HG02840 (cell line): Measurements from ENCODE around the gene ITIH3.

Experiments used
- ATAC-seq: cut with Tn5 transposase; IDR thresholded peaks from one replicate; pipeline ENCODE4 v1.9.1; 2021; ENCODE audit warnings: mild to moderate bottlenecking, moderate library complexity, moderate number of reproducible peaks; ENCODE audit not compliant: unreplicated experiment, low FRiP score

The ITIH3 gene

DNA sequence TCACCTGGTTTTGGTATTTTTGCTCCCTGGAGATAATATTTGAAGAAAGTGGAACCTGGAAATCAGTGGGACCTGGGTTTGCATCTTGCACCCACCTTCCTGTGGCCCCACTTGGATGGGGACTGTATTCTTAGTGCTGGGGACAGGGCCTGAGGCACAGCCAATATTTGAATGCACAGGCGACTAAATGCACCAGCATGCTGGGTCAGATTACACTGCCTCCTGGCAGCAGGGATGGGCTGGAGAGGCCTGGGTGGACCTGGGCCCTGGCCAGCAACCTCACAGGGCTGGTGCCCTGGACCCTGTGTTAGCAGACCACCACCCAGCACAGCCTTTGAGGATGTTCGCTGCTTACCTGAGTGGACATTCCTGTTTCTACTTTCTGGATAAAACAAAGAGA is 25.3 kb downstream of the ITIH3 start:
- ATAC-seq, result no peak

DNA sequence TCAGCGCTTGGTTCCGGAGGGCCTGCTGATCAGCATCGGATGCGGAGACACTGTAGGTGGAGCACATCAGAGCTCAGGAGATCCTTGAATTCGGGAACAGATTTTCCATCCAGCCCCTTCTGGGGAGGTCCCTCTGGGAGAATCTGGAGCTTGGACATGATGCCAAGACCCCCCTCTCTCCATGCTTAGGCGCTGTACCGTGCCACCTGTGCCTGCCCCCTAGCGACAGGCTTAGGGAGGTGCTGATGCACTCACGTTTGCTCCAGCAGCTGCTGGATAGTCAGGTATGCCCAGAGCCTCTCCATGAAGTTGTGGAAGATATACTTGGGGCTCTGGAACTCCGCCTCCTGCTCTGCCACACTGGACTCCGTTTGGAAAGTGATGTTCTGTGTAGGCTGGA is 26.1 kb downstream of the ITIH3 start:
- ATAC-seq, result no peak

DNA sequence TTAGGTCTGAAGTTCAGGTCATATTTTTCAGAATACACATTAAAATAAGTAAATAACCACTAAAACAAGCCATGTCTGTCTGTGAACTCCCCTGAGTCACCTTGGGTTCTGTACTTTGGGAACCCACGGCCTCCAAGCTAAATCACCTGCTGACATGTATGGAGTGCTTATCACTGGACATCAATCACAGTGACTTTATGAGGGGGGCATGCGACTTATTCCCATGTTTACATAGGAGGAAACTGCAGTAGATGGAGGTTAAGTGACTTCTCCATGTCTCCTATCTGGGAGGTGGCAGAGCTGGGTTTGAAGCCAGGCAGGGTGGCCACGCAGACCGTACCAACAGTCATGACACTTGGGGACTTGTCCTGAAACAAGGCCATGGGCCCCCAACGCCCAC is 27.8 kb downstream of the ITIH3 start:
- ATAC-seq, result no peak

DNA sequence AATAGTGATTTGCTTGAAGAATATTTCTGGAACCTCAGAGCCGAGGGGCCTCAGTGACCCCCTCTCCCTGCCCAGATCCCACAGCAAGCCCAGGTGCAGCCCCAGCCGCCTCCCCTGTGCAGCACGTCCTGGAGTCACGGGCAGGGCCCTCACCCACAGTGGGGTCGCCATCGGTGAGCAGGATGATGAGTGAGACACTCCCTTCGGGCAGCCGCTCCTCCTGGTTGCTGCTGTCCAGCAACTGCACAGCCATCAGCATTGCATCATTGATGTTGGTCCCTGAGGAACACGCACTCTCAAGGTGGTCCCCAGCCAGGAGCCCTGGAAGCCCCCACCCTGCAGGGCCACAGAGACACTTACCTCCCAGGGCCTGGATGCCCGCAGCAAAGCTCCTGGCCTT is 29.4 kb downstream of the ITIH3 start:
- ATAC-seq, result no peak

DNA sequence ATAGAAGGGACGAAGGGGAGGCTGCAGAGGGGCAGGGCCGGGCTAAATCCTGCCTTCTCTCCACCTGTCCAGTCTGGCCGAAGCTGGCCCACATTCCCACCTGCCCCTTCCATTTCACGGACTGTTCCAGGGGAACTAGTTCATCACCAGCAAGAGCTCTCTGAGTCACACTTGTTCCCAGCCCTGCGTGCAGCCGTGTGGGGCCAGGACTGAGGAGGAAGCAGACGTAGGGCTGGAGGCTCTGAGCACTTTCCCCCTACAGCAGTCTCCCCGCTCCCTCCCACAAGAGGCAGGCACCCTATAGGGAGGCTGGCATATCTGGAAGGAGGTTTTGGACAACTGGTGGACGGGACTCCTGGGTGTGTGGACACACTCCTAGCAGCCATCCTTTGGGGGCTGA is 32.8 kb downstream of the ITIH3 start:
- ATAC-seq, result no peak

DNA sequence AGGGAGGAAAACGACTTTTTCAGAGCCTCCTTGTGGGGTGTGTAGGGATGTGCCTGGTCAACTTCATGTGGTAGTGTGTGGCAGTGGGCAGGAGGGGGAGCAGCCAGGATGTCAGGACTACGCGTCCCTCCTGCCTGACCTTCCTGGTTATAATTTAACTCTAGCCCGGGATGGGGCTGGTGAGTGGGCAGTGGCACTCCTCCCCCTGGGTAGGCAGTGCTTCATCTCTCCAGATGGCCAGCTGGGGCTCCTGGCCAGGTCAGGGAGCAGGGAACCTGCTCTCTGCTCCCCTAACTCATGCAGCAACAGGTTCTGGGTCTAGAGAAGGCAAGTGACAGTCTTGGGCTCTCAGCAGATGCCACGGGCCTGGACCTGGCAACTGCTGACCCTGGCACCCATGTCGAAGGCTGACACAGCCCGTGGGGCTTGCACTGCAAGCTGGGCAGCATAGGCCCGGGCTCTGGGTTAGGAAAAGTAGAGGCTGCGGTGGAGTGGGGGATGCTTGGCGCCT is 33.3 kb downstream of the ITIH3 start:
- no peak for ATAC-seq

DNA sequence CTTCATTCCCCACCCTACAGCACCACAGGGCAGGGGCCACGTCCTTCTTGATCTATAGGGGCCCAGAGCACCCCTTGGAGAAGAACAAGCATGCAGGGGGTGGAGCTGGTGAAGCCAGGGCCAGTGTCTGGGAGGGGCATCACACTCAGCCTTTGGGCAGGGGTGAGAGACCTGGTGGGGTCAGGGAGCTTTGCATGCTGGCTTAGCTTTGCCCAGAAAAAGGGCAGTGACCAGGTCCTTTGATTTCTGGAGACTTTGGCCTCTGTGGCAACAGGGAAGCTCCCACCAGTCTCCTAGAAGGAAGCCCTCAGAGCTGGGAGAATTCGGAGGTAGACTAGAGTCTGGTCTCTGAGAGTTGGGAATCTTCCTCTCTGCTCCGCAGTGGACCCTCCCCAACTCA is 34.9 kb downstream of the ITIH3 start:
- no peak for ATAC-seq

DNA sequence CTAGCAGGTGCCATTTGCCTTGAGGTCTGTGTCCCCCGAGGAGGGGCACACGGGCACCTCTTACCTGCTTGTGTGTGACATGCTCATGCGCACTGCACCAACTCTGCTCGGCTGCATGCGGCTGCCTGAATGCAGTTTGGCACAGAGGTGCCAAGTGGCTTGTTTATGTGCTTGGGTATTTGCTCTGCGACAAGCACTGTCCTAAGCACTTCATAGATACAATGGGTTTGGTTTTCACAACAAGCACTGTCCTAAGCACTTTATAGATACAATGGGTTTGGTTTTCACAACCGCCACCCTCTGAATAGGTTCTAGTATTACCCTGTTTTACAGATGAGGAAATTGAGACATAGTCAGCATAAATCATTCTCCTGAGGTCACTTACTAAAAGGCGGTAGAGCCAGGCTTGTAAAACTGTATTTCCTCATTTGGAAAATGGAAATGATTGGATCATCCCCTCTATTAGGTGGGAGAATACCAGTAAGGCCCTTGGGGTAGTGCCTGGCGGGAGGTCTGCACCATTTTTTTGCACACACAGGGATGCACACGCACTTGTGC is 35.4 kb downstream of the ITIH3 start:
- no peak for ATAC-seq

DNA sequence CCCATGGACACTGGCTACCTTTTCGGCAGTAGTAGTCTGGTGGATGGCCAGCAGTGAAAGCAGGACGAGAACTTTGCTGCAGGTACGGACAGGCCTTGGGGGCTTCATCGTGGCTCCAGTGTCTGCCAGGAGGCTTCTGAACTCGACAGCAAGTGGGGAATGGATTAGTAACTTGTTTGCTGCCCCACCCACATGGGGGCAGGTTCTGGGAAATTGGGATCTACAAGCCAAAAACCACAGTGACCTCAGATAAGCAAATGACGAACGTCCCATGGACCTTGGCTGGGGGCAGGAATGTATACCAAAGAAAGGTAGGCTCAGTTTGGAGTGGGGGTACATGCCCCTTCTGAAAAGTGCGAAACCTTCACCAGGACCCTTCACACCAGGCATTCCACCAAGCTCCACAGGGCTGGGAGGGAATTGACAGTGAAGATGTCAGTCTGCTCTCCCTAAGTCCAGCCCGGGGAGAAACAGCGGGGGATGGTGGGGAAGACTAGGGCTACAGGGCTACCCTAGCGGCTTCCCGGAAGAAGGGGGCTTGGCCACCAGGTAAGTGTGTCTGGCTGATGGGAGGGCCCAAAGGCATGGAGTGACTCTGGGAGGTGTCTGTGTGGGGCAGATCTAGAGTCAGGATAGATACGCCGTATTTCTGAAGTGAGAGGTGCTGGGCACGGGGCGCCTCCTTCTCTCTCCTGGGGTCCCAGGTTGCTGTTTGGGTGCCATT is 36.1 kb downstream of the ITIH3 start, which contains the start of gene ITIH4:
ITIH4 (minus strand) TSS at position 138 of the 724 bp plus-strand sequence; CDS start at position 108, 30 bp downstream.
- ATAC-seq, result no peak

DNA sequence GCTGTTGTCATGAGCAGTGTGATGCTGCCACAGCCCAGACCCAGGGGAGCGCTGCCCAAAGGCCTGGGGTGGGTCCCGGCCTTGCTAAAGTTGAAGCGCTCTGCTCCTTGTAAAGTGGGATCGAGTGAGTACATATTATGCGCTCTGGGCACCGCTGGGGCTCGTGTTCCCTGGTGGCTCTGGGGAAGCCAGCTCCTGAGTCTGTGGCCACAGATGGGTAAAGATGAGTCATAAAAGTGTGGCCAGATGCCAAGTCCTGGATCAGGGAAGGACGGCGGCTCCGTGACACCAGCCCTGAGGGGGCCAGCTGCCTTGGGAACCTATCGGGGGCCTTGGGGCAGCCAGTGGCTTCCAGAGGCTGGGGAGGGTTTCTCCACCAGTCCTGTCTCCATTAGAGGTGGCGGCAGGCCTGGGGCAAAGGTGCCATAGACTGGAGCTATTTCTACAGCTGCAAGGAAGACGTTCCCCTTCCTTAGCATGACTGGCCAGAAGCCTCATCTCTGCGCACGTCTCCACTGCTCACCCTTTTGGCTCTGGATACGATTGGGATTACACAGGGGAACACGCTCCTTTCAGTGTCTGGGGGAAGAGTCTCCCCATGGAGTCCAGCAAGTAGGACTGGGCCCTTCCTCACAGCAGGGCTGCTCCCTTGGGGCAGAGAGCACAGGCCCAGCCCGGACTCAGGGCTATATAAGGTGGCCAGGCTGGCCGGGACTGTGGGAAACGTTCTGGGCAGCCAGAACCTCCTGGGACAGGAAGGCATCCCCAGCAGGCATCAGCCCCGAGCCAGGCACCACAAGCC is 37.1 kb downstream of the ITIH3 start:
- ATAC-seq, result no peak

DNA sequence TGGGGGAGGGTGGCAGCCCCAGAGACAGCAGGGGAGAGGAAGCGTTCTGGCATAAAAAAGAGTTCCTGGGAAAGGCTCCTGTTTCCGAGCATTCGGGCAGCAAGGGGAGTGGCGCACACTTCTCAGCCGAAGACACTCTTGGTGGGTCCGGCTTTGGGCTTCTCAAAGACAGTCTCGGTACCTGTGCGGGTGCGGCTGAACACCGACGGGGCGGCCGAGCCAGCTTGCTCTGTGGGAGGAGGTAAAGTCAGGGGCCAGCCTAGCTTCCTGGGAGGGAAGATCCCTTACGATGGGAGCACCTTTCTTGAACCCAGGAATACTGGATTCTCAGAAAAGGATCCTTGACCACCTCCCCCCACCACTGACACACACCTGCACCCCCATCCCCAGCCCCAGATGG is 38.6 kb downstream of the ITIH3 start:
- ATAC-seq, result no peak

DNA sequence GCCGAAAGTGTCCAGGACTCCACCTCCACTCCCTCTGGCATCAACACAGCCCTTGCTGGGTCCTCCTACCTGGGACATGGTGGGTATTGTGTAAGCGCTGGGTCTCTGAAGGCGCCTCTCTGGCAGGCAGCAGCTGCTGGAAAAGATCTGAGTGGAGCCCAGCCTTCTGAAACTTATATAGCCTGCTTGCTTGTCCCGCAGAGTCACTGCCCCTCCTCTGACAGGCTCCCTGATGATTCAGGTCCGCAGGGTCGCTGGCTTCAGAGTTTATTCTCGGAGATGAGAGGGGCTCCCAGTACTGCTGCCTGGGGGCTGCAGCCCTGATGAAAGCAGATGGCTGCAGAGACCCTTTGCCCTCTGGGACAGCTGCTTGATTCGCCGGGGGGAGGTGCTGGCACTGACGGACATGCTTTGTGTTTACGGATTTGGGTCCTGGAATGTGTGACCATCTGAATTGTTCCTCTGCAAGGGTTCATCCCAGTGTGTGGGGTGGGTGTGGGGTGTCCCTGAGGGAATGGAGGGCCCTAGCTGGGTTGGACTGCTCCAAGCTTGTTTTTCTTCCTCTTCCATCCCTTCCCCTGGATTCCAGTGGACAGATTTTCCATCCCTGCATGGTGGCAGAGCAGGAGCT is 40.4 kb downstream of the ITIH3 start, which contains the start of gene MUSTN1:
MUSTN1 (minus strand) TSS at position 149 of the 631 bp plus-strand sequence; CDS start at position 78, 71 bp downstream.
- ATAC-seq, result no peak

DNA sequence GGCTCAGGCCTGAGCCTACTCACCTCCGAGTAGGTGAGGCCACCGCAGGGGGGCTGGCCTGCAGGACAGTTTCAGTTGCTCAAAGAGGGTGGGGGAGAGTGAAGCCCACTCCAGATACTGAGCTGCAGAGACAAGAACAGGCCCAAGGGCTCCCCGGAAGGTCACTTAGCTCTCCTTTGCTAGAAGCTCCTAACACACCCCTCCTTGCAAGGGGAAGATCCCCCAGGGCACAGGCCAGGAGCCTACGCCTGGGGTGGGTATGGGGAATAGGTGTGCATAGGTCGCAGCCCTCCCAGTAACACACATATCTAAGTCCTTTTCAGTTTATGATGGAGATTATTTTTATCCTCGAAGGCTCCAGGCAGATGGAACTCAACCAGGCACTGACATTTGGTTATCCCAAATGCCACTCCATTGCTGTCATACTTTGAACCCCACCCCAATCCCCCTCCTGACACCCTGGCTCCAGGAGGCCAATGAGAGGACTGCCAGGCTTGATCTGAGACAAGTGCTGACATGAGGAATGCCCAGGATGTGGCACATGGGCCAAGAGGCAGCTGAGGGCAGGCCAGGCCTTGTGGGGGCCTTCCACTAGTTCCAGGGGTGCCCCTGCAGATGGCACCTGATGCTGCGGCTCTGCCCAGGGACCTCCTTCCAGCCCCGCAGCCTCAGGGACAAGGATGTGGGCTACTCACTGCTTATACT is 41.3 kb downstream of the ITIH3 start:
- ATAC-seq, result no peak

DNA sequence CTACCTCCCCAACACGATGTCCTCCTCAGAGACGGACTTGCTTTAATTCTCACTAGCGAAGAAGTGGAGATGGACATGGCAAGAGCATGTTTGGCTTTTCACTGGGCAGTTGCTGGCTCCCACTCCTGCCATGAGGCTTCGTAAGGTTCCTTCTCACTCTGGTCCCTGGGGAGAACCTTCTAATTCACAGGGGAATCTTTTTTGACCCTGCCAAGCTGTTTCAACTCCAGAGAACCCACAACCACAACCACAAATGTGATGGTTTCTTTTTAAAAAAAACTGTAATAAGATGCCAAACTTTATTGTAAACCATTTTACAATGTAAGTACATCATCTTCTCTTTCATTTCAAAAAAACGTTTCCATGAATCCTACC is 41.9 kb downstream of the ITIH3 start:
- no peak for ATAC-seq

DNA sequence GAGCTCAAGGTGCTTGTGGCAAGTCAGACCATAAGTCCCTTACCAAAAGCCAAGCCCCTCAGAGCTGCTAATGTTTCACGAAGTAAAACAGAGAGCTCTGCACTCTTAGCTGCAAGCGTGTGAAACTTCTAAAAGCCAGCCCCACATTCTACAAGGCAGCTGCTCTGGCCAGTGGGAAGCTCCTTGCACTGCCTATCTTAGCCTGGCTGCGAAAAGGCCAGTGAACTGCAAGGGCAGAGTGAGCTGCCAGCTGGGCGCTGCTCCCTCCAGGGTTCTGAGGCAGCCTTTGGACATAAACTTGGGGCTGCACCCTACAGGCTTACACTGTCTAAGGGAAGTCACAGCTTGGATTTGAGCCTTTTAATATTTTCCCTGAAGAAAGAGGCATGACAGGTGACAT is 42.4 kb downstream of the ITIH3 start:
- no peak for ATAC-seq

DNA sequence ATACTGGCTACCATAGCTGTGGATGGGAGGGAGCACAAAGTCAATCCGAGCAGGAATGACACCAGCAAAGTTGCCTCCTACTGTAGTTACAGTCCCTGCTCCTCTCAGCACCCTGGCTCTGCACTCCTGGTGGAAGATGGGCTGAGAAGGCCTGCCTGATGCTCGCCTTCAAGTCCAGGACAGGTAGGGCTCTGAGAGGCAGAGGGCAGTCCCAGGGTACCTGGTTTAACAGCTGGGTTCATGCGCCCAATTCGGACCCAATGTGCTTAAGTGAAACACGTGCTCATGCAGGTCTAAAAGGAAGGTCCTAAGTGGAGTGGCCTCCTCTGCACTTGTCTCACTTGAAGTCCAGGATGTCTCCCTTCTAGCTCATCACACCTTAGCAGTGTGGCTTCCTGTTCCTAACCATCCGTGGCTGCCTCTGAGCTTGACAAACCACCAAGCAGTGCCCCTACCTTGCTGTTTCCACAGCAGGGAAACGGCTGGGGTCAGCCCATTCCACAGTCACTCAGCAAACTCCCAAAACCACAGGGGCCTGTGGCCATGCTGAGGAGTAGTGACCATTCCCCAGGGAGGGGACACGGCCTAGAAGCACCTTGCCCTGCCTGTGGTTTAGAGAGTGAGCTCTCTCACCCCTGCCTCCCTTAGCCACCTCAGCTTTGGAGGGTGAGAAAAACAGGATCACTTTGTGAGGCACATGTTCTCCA is 44.1 kb downstream of the ITIH3 start:
- ATAC-seq, result no peak

DNA sequence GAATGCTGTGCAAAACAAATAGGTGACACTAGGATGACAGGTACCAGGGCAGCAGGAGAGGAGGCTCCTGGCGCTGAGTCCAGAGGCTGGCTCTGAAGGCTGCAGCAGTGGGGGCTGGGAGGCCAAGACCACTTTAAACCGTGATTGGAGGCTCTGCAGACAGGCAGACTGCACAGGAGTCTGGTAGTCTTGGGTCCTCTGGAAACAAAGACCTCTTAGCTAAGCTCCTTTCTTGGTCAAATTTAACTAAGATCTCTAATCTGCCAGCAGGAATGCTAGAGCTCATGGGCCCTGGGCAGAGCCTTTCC is 44.6 kb downstream of the ITIH3 start:
- ATAC-seq, result no peak

DNA sequence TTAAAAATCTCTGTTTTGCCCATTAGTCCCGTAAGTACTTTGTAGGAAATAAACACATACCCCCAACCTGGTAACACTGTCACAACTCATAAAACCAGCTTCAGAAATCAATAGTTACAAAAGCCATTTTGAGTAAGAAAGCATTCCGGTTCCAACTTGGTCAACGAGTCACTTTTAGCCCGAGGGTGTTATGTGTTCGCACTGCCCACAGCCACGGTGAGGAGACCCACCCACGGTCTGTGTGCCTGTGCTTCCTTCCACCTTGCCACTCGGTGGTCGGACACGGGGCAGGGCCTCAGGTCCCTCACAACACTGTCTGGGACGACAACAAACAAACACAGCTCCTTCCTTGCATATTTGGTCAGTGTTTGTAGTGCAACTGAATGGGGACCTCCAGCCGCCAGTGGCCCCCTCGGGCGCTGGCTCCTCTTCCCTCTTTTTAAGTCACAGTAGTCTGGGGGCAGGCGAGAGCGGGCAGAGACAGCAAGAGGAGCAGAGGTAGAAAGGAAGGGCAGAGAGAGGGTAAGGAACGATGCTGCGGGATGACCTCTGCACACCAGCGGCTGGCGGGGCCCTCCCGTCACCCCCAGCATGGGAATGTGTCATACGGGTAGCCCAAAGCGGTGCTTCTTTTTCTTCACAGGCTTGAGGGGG is 45.4 kb downstream of the ITIH3 start:
- no peak for ATAC-seq

DNA sequence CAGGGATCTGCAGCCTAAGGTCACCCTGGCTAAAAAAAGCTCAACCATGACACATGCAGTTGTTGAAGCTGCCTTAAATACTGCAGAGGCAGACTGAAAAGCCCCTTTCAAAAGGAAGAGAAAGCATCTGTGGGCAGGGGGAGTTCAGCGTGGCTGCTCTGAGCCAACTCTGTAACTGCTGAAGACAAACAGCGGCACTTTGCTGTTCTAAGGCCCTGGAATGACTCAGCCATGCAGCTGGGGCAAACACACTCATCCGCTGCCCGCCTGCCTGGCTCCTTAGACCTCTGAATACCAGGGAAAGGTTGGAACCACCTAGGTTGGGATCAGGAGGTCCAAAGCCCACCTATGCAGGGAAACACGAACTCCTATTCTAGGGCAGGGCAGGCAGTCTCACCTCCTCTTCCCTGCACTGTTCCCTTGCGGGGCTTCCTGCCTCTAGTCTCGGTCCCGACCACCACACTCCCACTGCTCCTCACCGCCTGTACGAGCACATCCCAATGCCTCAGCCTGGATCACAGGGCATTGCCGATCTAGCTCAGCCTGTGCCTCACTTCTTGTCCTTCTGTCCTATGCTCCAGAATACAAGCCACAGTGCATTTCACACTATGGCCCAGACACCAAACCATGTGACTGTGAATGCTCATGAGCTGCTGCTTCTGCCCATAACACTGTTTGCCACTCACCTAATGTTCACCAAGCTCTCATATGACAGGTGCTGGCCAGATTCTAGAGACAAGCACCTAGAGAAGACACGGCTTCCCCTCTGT is 46.8 kb downstream of the ITIH3 start:
- ATAC-seq, result no peak
